Activated naive CD8-positive, alpha-beta T cell treated with anti-CD3 and anti-CD28 coated beads, Interleukin-2, amount 10 ng/mL, durations not matched to agents 7 days and 5 days (primary cell): ENCODE measurements around the gene KRT28. TPM values are rescaled to one million over a fixed set of nuclear protein-coding genes. Genes with fewer than 3 reads are reported as not detected.
"Not testable (repeated sequence)": the region's sequence is repeated elsewhere in the genome, so short reads cannot be mapped to it uniquely, and the experiment has no call there.

ENCODE experiments used
- ATAC-seq: fragments of 150-1000 bp; cut with Tn5 transposase; one replicate; pipeline ENCODE4 v1.10.0; 2021; ENCODE audit warnings: low read depth, moderate library complexity
- POLR2A ChIA-PET: fragments of 350-600 bp; sonication (Branson Sonifier 250); formaldehyde crosslinking; loops from one replicate; lab custom pipeline; 2021; ENCODE audit warnings: antibody characterized with exemption; lab: Charles Lee
- DNase-seq: peaks from one replicate; pipeline ENCODE4 v3.0.0; 2021
- H3K27ac Mint-ChIP-seq: one replicate; pipeline ENCODE4 v1.8.0; 2022; ENCODE audit warnings: mild to moderate bottlenecking, mixed read lengths
- H3K27me3 Mint-ChIP-seq: one replicate; pipeline ENCODE4 v1.8.0; 2022; ENCODE audit warnings: mild to moderate bottlenecking, moderate library complexity, mixed read lengths
- H3K36me3 Mint-ChIP-seq: one replicate; pipeline ENCODE4 v1.8.0; 2021; ENCODE audit warnings: mild to moderate bottlenecking, mixed read lengths
- H3K4me1 Mint-ChIP-seq: one replicate; pipeline ENCODE4 v1.8.0; 2021; ENCODE audit warnings: mixed read lengths
- H3K4me3 Mint-ChIP-seq: one replicate; pipeline ENCODE4 v1.8.0; 2022; ENCODE audit warnings: mild to moderate bottlenecking, moderate library complexity, mixed read lengths
- H3K9me3 Mint-ChIP-seq: one replicate; pipeline ENCODE4 v1.8.0; 2021; ENCODE audit warnings: mixed read lengths
- total RNA-seq, 2 experiments: library from RNA; stranded (reverse); gene quantifications; one replicate each; pipeline ENCODE4 v1.2.3, GENCODE V29; 2021

Gene KRT28
- total RNA-seq, 2 experiments from 2014 or later, result not detected

GRCh38 chr17:40750391-40750790 lies 49.4 kb downstream of the KRT28 start:
- peaks cover 31% of the 10 kb centered on the region for H3K27me3 Mint-ChIP-seq
- H3K4me1 Mint-ChIP-seq, result no peaks in the 10 kb centered on the region
- DNase-seq (no peak), ATAC-seq (no peak)
- H3K9me3 Mint-ChIP-seq, result peaks cover 6% of the 10 kb centered on the region
- POLR2A ChIA-PET, result no interaction called here
- H3K27ac Mint-ChIP-seq, result no peak overlapping the region
- no peak overlapping the region for H3K4me3 Mint-ChIP-seq
- H3K36me3 Mint-ChIP-seq, result no peaks in the 10 kb centered on the region

DNA sequence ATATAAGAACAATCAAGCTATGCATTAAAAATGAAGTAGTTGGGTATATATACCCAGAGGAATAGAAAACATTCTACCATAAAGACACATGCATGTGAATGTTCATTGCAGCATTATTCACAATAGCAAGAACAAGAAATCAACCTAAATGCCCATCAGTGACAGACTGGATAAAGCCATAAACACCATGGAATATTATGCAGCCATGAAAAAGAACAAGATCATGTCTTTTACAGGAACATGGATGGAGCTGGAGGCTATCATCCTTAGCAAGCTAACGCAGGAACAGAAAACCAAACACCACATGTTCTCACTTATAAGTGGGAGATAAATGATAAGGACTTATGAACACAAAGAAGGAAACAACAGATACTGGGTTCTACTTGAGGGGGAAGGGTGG lies 51.1 kb downstream of the KRT28 start:
- H3K4me1 Mint-ChIP-seq, H3K36me3 Mint-ChIP-seq, DNase-seq, H3K4me3 Mint-ChIP-seq, H3K9me3 Mint-ChIP-seq, POLR2A ChIA-PET, ATAC-seq, H3K27ac Mint-ChIP-seq: not testable (repeated sequence)
- peaks cover 34% of the 10 kb centered on the region for H3K27me3 Mint-ChIP-seq

Other genes starting within 250 kb of the KRT28 start
- 100 to 1,000 TPM; 231 to 238 TPM for gene CCR7, start 234.5 kb downstream of the KRT28 start, total RNA-seq
- 100 to 1,000 TPM; 109 to 117 TPM for gene SMARCE1, start 152.1 kb downstream of the KRT28 start, total RNA-seq
- gene KRT222, start 134.8 kb downstream of the KRT28 start, total RNA-seq, result not detected
- gene KRT24, start 96.2 kb downstream of the KRT28 start, total RNA-seq, result not detected
- not detected for gene KRT25, start 44.6 kb downstream of the KRT28 start, total RNA-seq
- gene KRT26, start 27.8 kb downstream of the KRT28 start, total RNA-seq, result not detected
- gene KRT27, start 17.4 kb downstream of the KRT28 start, total RNA-seq, result not detected
- gene KRT10, start 22.7 kb upstream of the KRT28 start, total RNA-seq, result 10 to 100 TPM; 25.7 to 28.6 TPM
- gene KRT12, start 67.3 kb upstream of the KRT28 start, total RNA-seq, result not detected
- gene KRT20, start 85.3 kb upstream of the KRT28 start, total RNA-seq, result not detected
- gene KRT23, start 137.7 kb upstream of the KRT28 start, total RNA-seq, result not detected
- gene KRT39, start 167.0 kb upstream of the KRT28 start, total RNA-seq, result not detected
- gene KRT40, start 184.4 kb upstream of the KRT28 start, total RNA-seq, result not detected
- gene KRTAP3-3, start 194.2 kb upstream of the KRT28 start, total RNA-seq, result not detected
- gene KRTAP3-2, start 199.9 kb upstream of the KRT28 start, total RNA-seq, result not detected
- not detected for gene KRTAP3-1, start 209.2 kb upstream of the KRT28 start, total RNA-seq
- gene KRTAP1-5, start 227.2 kb upstream of the KRT28 start, total RNA-seq, result not detected
- gene KRTAP1-4, start 230.2 kb upstream of the KRT28 start, total RNA-seq, result not detected
- gene KRTAP1-3, start 234.9 kb upstream of the KRT28 start, total RNA-seq, result not detected
- gene KRTAP1-1, start 241.5 kb upstream of the KRT28 start, total RNA-seq, result not detected
- gene KRTAP2-1, start 247.4 kb upstream of the KRT28 start, total RNA-seq, result not detected